Breast epithelium (tissue), 4 donors: ENCODE results near the gene SKIL. TPM values are rescaled to one million over a fixed set of nuclear protein-coding genes. Genes with fewer than 3 reads are reported as not detected.

Experiments
- DNase-seq, 2 donors: peaks; one replicate each; pipeline ENCODE4 v3.0.0-alpha.2; 2019; ENCODE audit warnings: low spot score in 2 of 2
- H3K27ac ChIP-seq, 2 donors: fragments of 200-600 bp; sonication (generic) in 1 of 2; one replicate each; pipeline ENCODE4 v1.5.1; 2016 to 2019; ENCODE audit warnings: mild to moderate bottlenecking in 1 of 2
- H3K27me3 ChIP-seq, 2 donors: fragments of 200-600 bp; sonication (generic) in 1 of 2; one replicate each; pipeline versions ENCODE4 v1.5.1 to v1.6.0; 2017 to 2019; ENCODE audit warnings: control low read depth in 1 of 2, mild to moderate bottlenecking in 1 of 2
- H3K36me3 ChIP-seq: fragments of 200-600 bp; one replicate; pipeline ENCODE4 v1.5.1; 2019
- H3K4me1 ChIP-seq, 2 donors: fragments of 200-600 bp; sonication (generic); one replicate each; pipeline ENCODE4 v1.5.1; 2016 to 2019; ENCODE audit warnings: control low read depth in 1 of 2
- H3K4me3 ChIP-seq, 3 donors: fragments of 200-600 bp; sonication (generic); 1 replicate in 2 of 3; 2 replicates in 1 of 3; pipeline ENCODE4 v1.5.1; 2016 to 2019; ENCODE audit warnings: mild to moderate bottlenecking in 3 of 3, moderate library complexity in 2 of 3
- H3K9me3 ChIP-seq, 2 donors: fragments of 200-600 bp; sonication (generic) in 1 of 2; one replicate each; pipeline ENCODE4 v1.5.1; 2016 to 2019; ENCODE audit warnings: control low read depth in 1 of 2
- CTCF ChIP-seq, 3 donors: fragments of 450-650 bp; IDR thresholded peaks; one replicate each; pipeline ENCODE4 v1.5.1; 2016 to 2017; ENCODE audit warnings: antibody characterized with exemption in 3 of 3, mild to moderate bottlenecking in 3 of 3, moderate library complexity in 3 of 3
- POLR2A ChIP-seq: fragments of 450-650 bp; IDR thresholded peaks from one replicate; pipeline ENCODE4 v1.6.1; 2016; ENCODE audit warnings: antibody characterized with exemption, mild to moderate bottlenecking, moderate library complexity
- POLR2AphosphoS5 ChIP-seq, 3 donors: sonication (generic); formaldehyde crosslinking; IDR thresholded peaks; one replicate each; pipeline ENCODE4 v1.6.1; 2017; ENCODE audit warnings: antibody characterized with exemption in 3 of 3
- intact Hi-C: fragments of 100-400 bp; cut with DNase I; formaldehyde crosslinking; loops from one replicate; pipeline ENCODE4 v1.15.1; 2023; ENCODE audit warnings: low total_unique reads
- total RNA-seq, 3 donors: library from RNA; depleted of rRNA; stranded (reverse); fragments of >200 nt; gene quantifications; one replicate each; pipeline ENCODE4 v1.1.0, GENCODE V29; 2016

Gene SKIL
- total RNA-seq, 3 donors from 2014 or later: 37.0 to 64.5 (median 53.1) TPM

- Histone ChIP-seq H3K4me1 (peaks cover 0 to 8% of the 10 kb centered on the region in 2 donors), H3K27ac (no peak overlapping the region), H3K9me3 (no peaks in the 10 kb centered on the region), H3K27me3 (no peaks in the 10 kb centered on the region), H3K36me3 (no peaks in the 10 kb centered on the region), H3K4me3 (no peak overlapping the region)
- no peak for DNase-seq
- TF ChIP-seq POLR2AphosphoS5 (IDR thresholded peaks at IDR 0.05) (no peak), POLR2A (no peak), CTCF (IDR thresholded peaks at IDR 0.05) (no peak)
- intact Hi-C loops: no loop called here
Measured at GRCh38 chr3:170372190-170372879, 14.8 kb downstream of the SKIL start.

- intact Hi-C loops: no loop called here
- no peak overlapping the region for H3K27ac ChIP-seq
- DNase-seq: no peak
- no peaks in the 10 kb centered on the region for H3K27me3 ChIP-seq
- H3K4me1 ChIP-seq: no peaks in the 10 kb centered on the region
- H3K4me3 ChIP-seq: no peak overlapping the region
- no peaks in the 10 kb centered on the region for H3K9me3 ChIP-seq
- H3K36me3 ChIP-seq: no peaks in the 10 kb centered on the region
- TF ChIP-seq CTCF (IDR thresholded peaks at IDR 0.05) (no peak), POLR2AphosphoS5 (IDR thresholded peaks at IDR 0.05) (no peak), POLR2A (no peak)
Measured at GRCh38 chr3:170383567-170383966, 26.1 kb downstream of the SKIL start.

GRCh38 chr3:170386468-170386867 lies 29.0 kb downstream of the SKIL start:
- DNase-seq: no peak
- Histone ChIP-seq H3K4me1 (no peaks in the 10 kb centered on the region), H3K36me3 (no peaks in the 10 kb centered on the region), H3K27ac (no peak overlapping the region), H3K4me3 (no peak overlapping the region), H3K27me3 (no peaks in the 10 kb centered on the region), H3K9me3 (no peaks in the 10 kb centered on the region)
- intact Hi-C loops: no loop called here
- TF ChIP-seq POLR2A: no peak
- no peak for TF ChIP-seq CTCF (IDR thresholded peaks at IDR 0.05)
- TF ChIP-seq POLR2AphosphoS5 (IDR thresholded peaks at IDR 0.05): no peak

- no peak for DNase-seq
- Histone ChIP-seq H3K27me3 (no peaks in the 10 kb centered on the region), H3K36me3 (no peaks in the 10 kb centered on the region), H3K4me3 (no peak overlapping the region), H3K4me1 (no peaks in the 10 kb centered on the region), H3K9me3 (no peaks in the 10 kb centered on the region), H3K27ac (no peak overlapping the region)
- no peak for TF ChIP-seq POLR2A
- TF ChIP-seq POLR2AphosphoS5 (IDR thresholded peaks at IDR 0.05): no peak
- no peak for TF ChIP-seq CTCF (IDR thresholded peaks at IDR 0.05)
- intact Hi-C loops: no loop called here
Measured at GRCh38 chr3:170387950-170388349, 30.4 kb downstream of the SKIL start.

- DNase-seq: no peak
- Histone ChIP-seq H3K9me3 (no peaks in the 10 kb centered on the region), H3K4me1 (no peaks in the 10 kb centered on the region), H3K36me3 (no peaks in the 10 kb centered on the region), H3K27me3 (no peaks in the 10 kb centered on the region), H3K27ac (no peak overlapping the region), H3K4me3 (no peak overlapping the region)
- no peak for TF ChIP-seq POLR2AphosphoS5 (IDR thresholded peaks at IDR 0.05)
- no peak for TF ChIP-seq POLR2A
- no peak for TF ChIP-seq CTCF (IDR thresholded peaks at IDR 0.05)
- intact Hi-C loops: no loop called here
Measured at GRCh38 chr3:170391108-170391507, 33.6 kb downstream of the SKIL start.
